GM21529 (cell line): ENCODE results near the gene IMPG2.

Source experiments
- ATAC-seq: cut with Tn5 transposase; IDR thresholded peaks from one replicate; pipeline ENCODE4 v1.9.1; 2021; ENCODE audit not compliant: unreplicated experiment

The IMPG2 gene

GRCh38 chr3:101189796-101190195 is 130.6 kb downstream of the IMPG2 start:
- ATAC-seq = no peak

GRCh38 chr3:101189176-101189575 is 131.2 kb downstream of the IMPG2 start:
- ATAC-seq = no peak

GRCh38 chr3:101185341-101185740 is 135.0 kb downstream of the IMPG2 start:
- no peak for ATAC-seq

- ATAC-seq = no peak
These were observed 136.3 kb downstream of the IMPG2 start for GRCh38 chr3:101184111-101184510.

GRCh38 chr3:101183151-101183550 is 137.2 kb downstream of the IMPG2 start:
- no peak for ATAC-seq

- no peak for ATAC-seq
These were observed 137.6 kb downstream of the IMPG2 start for GRCh38 chr3:101182734-101183133.

- no peak for ATAC-seq
These were observed 138.6 kb downstream of the IMPG2 start for GRCh38 chr3:101181801-101182200.

GRCh38 chr3:101179637-101180036 is 140.7 kb downstream of the IMPG2 start:
- no peak for ATAC-seq

- no peak for ATAC-seq
These were observed 142.8 kb downstream of the IMPG2 start for GRCh38 chr3:101177577-101177976.
